Stimulated activated effector memory CD8-positive, alpha-beta T cell treated with anti-CD3 and anti-CD28 coated beads, Interleukin-12 subunit alpha, Interleukin-12 subunit beta, amount 100 ng/mL, for 72 hours (primary cell): ENCODE measurements around the gene ZC3HAV1.
"Not testable (repeated sequence)": the region's sequence is repeated elsewhere in the genome, so short reads cannot be mapped to it uniquely, and the experiment has no call there.

Source experiments
- ATAC-seq: fragments of 150-1000 bp; cut with Tn5 transposase; 2 replicates; pipeline ENCODE4 v1.10.0; 2021
- DNase-seq, 2 donors: peaks; one replicate each; pipeline ENCODE4 v3.0.0; 2021 to 2022; ENCODE audit warnings: low spot score in 2 of 2
- H3K27ac Mint-ChIP-seq: one replicate; pipeline ENCODE4 v1.8.0; 2022; ENCODE audit warnings: mild to moderate bottlenecking, mixed read lengths
- H3K36me3 Mint-ChIP-seq: one replicate; pipeline ENCODE4 v1.8.0; 2022; ENCODE audit warnings: mild to moderate bottlenecking, mixed read lengths
- H3K4me1 Mint-ChIP-seq: one replicate; pipeline ENCODE4 v1.8.0; 2022; ENCODE audit warnings: mixed read lengths
- H3K4me3 Mint-ChIP-seq: one replicate; pipeline ENCODE4 v1.8.0; 2022; ENCODE audit warnings: mild to moderate bottlenecking, mixed read lengths
- H3K9me3 Mint-ChIP-seq: one replicate; pipeline ENCODE4 v1.8.0; 2022; ENCODE audit warnings: mixed read lengths

Gene ZC3HAV1

DNA sequence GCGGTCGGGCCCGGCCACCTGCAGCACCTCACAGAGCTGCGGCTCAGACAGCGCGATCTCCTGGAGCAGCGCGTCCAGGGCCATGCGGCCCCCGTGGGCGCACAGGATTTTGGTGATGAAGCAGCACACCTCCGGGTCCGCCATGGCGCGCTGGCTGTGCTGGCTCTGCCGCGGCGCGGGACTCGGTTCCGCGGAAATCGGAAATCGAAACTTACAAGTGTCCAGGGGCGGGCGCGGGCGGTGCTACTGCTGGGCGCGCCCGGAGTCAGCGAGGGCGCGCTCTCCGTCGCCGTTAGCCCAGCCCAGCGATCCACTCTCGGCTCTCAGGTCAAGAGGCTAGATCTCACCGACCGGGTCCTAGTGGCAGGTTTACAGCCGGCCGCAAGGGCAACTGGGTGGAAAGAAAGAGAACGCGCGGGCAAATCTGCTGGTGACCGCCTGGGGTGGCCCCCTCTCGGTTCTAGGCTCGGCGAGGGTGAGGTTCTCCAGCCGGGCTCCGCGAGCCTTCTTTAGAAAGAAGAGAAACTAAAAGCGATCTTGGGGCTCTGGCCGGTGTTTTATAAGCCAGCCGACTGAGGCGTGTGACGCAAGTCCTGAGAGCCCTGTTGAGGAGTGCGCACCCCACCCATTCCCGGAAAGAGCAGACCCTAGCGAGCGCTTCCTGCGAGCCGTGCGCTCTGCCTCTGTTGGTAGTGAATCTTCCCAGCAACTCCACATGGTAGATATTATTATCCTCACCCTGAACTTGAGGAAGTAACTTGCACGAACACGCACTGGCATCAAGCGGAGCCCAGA is at the start of gene ZC3HAV1:
Gene ZC3HAV1, minus strand, starts transcription at position 533 of the 795 bp plus-strand sequence. Its CDS starts 389 bp downstream, at position 144.
- Mint-ChIP-seq H3K9me3 (peaks cover 4% of the 10 kb centered on the region), H3K36me3 (peaks cover 60% of the 10 kb centered on the region), H3K4me1 (peaks cover 30% of the 10 kb centered on the region), H3K4me3 (peak within 1 kb of the TSS; percentile 95), H3K27ac (peak within 1 kb of the TSS; percentile 95)
- ATAC-seq (peak; percentile 87), DNase-seq (peak; percentile 68 to 94)

DNA sequence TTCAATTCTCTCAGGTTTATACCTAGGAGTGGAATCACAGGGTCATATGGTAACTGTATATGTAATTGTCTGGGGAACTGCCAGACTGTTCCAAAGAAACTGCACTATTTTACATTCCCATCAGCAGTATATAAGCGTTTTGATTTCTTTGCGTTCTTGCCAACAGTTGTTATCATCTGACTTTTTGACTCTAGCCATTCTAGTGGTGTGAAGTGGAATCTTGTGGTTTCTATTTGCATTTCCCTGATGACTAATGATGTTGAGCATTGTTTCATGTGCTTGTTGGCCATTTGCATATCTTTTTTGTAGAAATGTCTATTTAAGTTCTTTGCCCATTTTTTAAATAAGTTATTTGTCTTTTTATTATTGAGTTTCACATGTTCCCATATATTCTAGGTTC is 44.3 kb upstream of the ZC3HAV1 start:
- DNase-seq: no peak
- Mint-ChIP-seq H3K4me1 (peaks cover 12% of the 10 kb centered on the region), H3K9me3 (no peaks in the 10 kb centered on the region), H3K4me3 (no peak overlapping the region), H3K27ac (no peak overlapping the region), H3K36me3 (no peaks in the 10 kb centered on the region)
- ATAC-seq: peak; percentile 67

DNA sequence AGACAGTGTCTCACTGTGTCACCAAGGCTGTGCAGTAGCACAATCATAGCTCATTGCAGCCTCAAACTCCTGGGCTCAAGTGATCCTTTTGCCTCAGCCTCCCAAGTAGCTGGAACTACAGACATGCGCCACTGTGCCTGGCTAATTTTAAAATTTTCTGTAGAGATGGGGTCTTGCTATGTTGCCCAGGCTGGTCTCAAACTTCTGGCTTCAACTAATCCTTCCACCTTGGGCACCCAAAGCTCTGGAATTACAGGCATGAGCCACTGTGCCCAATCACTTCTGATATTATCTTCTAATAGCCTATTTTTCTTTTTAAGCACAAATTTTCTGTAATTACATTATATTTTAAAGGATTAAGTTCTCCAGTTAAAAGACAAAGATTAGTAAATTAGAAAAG is 42.6 kb upstream of the ZC3HAV1 start:
- Mint-ChIP-seq H3K4me1 (peaks cover 12% of the 10 kb centered on the region), H3K4me3 (no peak overlapping the region), H3K9me3 (no peaks in the 10 kb centered on the region), H3K27ac (no peak overlapping the region), H3K36me3 (no peaks in the 10 kb centered on the region)
- ATAC-seq (no peak), DNase-seq (no peak)

- no peak for DNase-seq
- Mint-ChIP-seq H3K27ac (no peak overlapping the region), H3K4me1 (no peaks in the 10 kb centered on the region), H3K36me3 (no peaks in the 10 kb centered on the region), H3K4me3 (no peak overlapping the region), H3K9me3 (no peaks in the 10 kb centered on the region)
- no peak for ATAC-seq
These were observed 29.6 kb upstream of the ZC3HAV1 start for GRCh38 chr7:139139150-139139549.

- peak overlapping the region; percentile 78 for H3K27ac Mint-ChIP-seq
- peaks cover 15% of the 10 kb centered on the region for H3K4me1 Mint-ChIP-seq
- peak; percentile 100 for ATAC-seq
- H3K4me3 Mint-ChIP-seq: peak overlapping the region; percentile 83
- peak; percentile 84 to 93 for DNase-seq
- H3K36me3 Mint-ChIP-seq: no peaks in the 10 kb centered on the region
- no peaks in the 10 kb centered on the region for H3K9me3 Mint-ChIP-seq
These were observed 24.0 kb upstream of the ZC3HAV1 start for GRCh38 chr7:139133335-139134139.

- no peak for DNase-seq
- no peak for ATAC-seq
- Mint-ChIP-seq H3K27ac (peak overlapping the region; percentile 78), H3K4me1 (peaks cover 15% of the 10 kb centered on the region), H3K9me3 (no peaks in the 10 kb centered on the region), H3K4me3 (peak overlapping the region; percentile 83), H3K36me3 (no peaks in the 10 kb centered on the region)
These were observed 23.4 kb upstream of the ZC3HAV1 start for GRCh38 chr7:139132887-139133286.

- H3K27ac Mint-ChIP-seq: no peak overlapping the region
- H3K4me3 Mint-ChIP-seq: no peak overlapping the region
- ATAC-seq (no peak), DNase-seq (no peak)
- no peaks in the 10 kb centered on the region for H3K9me3 Mint-ChIP-seq
- H3K36me3 Mint-ChIP-seq: no peaks in the 10 kb centered on the region
- peaks cover 19% of the 10 kb centered on the region for H3K4me1 Mint-ChIP-seq
These were observed 22.1 kb upstream of the ZC3HAV1 start for GRCh38 chr7:139131601-139132041.

DNA sequence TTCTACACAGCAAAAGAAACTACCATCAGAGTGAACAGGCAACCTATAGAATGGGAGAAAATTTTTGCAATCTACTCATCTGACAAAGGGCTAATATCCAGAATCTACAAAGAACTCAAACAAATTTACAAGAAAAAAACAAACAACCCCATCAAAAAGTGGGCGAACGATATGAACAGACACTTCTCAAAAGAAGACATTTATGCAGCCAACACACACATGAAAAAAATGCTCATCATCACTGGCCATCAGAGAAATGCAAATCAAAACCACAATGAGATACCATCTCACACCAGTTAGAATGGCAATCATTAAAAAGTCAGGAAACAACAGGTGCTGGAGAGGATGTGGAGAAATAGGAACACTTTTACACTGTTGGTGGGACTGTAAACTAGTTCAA is 20.3 kb upstream of the ZC3HAV1 start:
- H3K27ac Mint-ChIP-seq, H3K9me3 Mint-ChIP-seq, ATAC-seq, H3K36me3 Mint-ChIP-seq, H3K4me3 Mint-ChIP-seq, DNase-seq: not testable (repeated sequence)
- H3K4me1 Mint-ChIP-seq: peaks cover 22% of the 10 kb centered on the region

GRCh38 chr7:139127648-139128047 is 18.1 kb upstream of the ZC3HAV1 start:
- no peak for ATAC-seq

GRCh38 chr7:139125657-139126056 is 16.1 kb upstream of the ZC3HAV1 start:
- Mint-ChIP-seq H3K4me1 (peaks cover 16% of the 10 kb centered on the region), H3K4me3 (no peak overlapping the region), H3K36me3 (no peaks in the 10 kb centered on the region), H3K9me3 (no peaks in the 10 kb centered on the region), H3K27ac (no peak overlapping the region)
- ATAC-seq (no peak), DNase-seq (no peak)

More at GRCh38 chr7:139127648-139128047, 18.1 kb upstream of the ZC3HAV1 start:
- H3K4me3 Mint-ChIP-seq: no peak overlapping the region
- peaks cover 17% of the 10 kb centered on the region for H3K4me1 Mint-ChIP-seq
- H3K27ac Mint-ChIP-seq: no peak overlapping the region
- no peaks in the 10 kb centered on the region for H3K9me3 Mint-ChIP-seq
- H3K36me3 Mint-ChIP-seq: no peaks in the 10 kb centered on the region
- no peak for DNase-seq

DNA sequence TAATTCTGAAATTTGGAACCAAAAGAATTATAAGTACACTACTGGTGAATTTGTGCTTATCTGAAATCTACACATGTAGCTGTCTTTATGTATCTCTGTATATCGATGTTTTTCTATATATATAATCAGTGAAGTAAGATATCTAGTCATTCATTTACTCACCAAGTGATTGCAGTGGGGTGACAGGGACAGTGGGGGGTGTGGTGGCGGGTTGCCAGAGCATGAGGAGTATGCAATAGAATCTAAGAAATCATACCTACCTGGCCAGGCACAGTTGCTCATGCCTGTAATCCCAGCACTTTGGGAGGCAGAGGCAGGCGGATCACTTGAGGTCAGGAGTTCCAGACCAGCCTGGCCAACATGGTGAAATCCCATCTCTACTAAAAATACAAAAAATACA is 15.5 kb upstream of the ZC3HAV1 start:
- H3K4me1 Mint-ChIP-seq: peaks cover 16% of the 10 kb centered on the region
- not testable (repeated sequence) for DNase-seq, H3K9me3 Mint-ChIP-seq, H3K36me3 Mint-ChIP-seq, H3K27ac Mint-ChIP-seq, H3K4me3 Mint-ChIP-seq
- ATAC-seq: peak; percentile 58

GRCh38 chr7:139124084-139124914 is 14.8 kb upstream of the ZC3HAV1 start:
- Mint-ChIP-seq H3K36me3 (no peaks in the 10 kb centered on the region), H3K4me1 (peaks cover 18% of the 10 kb centered on the region), H3K4me3 (no peak overlapping the region), H3K9me3 (no peaks in the 10 kb centered on the region), H3K27ac (no peak overlapping the region)
- DNase-seq: no peak
- peak; percentile 88 for ATAC-seq

DNA sequence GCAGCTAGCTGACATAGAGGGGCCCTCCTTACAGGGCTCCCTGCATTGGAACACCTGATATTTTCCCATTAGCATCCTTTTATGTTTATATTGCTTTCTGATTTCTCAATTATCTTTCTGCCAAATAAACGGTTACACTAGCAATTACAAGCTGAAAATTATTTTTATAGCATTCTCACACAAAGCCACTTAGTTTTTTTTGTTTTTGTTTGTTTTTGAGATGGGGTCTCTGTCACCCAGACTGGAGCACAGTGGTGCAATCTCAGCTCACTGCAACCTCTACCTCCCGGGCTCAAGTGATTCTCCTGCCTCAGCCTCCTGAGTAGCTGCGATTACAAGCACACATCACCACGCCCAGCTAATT is 9.9 kb upstream of the ZC3HAV1 start:
- Mint-ChIP-seq H3K4me3 (peak overlapping the region; percentile 50), H3K36me3 (no peaks in the 10 kb centered on the region), H3K4me1 (peaks cover 30% of the 10 kb centered on the region), H3K9me3 (no peaks in the 10 kb centered on the region), H3K27ac (no peak overlapping the region)
- DNase-seq (no peak), ATAC-seq (no peak)

GRCh38 chr7:139118805-139119485 is 9.4 kb upstream of the ZC3HAV1 start:
- Mint-ChIP-seq H3K27ac (no peak overlapping the region), H3K9me3 (no peaks in the 10 kb centered on the region), H3K4me1 (peaks cover 24% of the 10 kb centered on the region), H3K4me3 (peak overlapping the region; percentile 50), H3K36me3 (no peaks in the 10 kb centered on the region)
- ATAC-seq (peak; percentile 72), DNase-seq (no peak)
